ENCODE measurements around the gene MEI1. TPM values are rescaled to one million over a fixed set of nuclear protein-coding genes. Genes with fewer than 3 reads are reported as not detected.

MEI1 gene
- total RNA-seq, 2 donors from 2014 or later, result not detected

DNA sequence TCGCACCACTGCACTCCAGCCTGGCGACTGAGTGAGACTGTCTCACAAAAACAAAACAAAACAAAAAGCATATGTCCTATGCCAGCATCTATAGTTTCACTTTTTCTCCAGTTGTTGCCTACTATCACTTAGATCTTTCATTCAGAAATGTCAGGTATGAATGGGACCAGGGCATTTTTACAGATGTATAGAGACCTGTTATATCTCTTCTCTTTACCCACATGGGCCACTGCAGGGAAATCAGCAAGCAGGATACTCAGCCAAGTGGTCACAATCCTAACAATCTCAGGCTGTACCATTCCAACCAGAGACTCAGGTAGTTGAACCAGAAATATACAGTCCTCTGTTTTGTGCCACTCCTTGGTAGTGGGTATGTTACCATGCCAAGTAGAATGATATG, 117.6 kb downstream of the MEI1 start:
- Histone ChIP-seq H3K27me3 (no peaks in the 10 kb centered on the region), H3K4me3 (no peak overlapping the region), H3K4me1 (no peaks in the 10 kb centered on the region), H3K27ac (no peak overlapping the region), H3K9me3 (no peaks in the 10 kb centered on the region), H3K36me3 (replicated peaks in 1 of 2; ENCODE audit: insufficient read depth in 1 of 2, low read depth in 2 of 2) (no peaks in the 10 kb centered on the region)
- intact Hi-C loops (cut with DNase I), result no loop called here
- no peak for TF ChIP-seq POLR2A (IDR thresholded peaks at IDR 0.05)
- TF ChIP-seq, protein P1, sequence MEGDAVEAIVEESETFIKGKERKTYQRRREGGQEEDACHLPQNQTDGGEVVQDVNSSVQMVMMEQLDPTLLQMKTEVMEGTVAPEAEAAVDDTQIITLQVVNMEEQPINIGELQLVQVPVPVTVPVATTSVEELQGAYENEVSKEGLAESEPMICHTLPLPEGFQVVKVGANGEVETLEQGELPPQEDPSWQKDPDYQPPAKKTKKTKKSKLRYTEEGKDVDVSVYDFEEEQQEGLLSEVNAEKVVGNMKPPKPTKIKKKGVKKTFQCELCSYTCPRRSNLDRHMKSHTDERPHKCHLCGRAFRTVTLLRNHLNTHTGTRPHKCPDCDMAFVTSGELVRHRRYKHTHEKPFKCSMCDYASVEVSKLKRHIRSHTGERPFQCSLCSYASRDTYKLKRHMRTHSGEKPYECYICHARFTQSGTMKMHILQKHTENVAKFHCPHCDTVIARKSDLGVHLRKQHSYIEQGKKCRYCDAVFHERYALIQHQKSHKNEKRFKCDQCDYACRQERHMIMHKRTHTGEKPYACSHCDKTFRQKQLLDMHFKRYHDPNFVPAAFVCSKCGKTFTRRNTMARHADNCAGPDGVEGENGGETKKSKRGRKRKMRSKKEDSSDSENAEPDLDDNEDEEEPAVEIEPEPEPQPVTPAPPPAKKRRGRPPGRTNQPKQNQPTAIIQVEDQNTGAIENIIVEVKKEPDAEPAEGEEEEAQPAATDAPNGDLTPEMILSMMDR (IDR thresholded peaks at IDR 0.05), result no peak
- ATAC-seq, result no peak
- WGBS, 2 donors, result 86 to 91% methylated on average over 2 of the region's 2 CpGs
- no peak for DNase-seq

DNA sequence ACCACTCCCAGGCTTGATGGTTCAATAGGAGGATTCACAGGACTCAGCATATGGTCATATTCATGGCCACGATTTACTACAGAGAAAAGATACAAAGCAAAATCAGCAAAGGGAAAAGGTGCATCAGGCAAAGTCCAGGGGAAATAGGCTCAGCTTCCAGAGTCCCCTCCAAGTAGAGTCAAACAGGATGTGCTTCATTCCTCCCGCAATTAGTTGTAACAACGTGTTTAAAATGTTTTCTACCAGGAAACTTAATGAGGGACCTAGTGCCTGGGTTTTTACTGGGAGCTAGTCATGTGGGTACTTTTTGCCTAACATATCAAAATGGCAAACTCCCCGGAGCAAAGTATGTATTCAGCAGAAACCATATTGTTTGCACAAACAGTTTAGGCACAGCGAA, 118.7 kb downstream of the MEI1 start:
- H3K27ac ChIP-seq, result no peak overlapping the region
- intact Hi-C loops (cut with DNase I), result no loop called here
- no peak overlapping the region for H3K4me3 ChIP-seq
- no peaks in the 10 kb centered on the region for H3K36me3 ChIP-seq (replicated peaks in 1 of 2; ENCODE audit: insufficient read depth in 1 of 2, low read depth in 2 of 2)
- H3K27me3 ChIP-seq, result no peaks in the 10 kb centered on the region
- no peak for TF ChIP-seq POLR2A (IDR thresholded peaks at IDR 0.05)
- TF ChIP-seq, protein P1 (IDR thresholded peaks at IDR 0.05), result no peak
- peaks cover 6% of the 10 kb centered on the region for H3K4me1 ChIP-seq
- 77 to 89% methylated on average over 5 of the region's 5 CpGs for WGBS, 2 donors
- no peak for DNase-seq
- no peak for ATAC-seq
- H3K9me3 ChIP-seq, result no peaks in the 10 kb centered on the region

DNA sequence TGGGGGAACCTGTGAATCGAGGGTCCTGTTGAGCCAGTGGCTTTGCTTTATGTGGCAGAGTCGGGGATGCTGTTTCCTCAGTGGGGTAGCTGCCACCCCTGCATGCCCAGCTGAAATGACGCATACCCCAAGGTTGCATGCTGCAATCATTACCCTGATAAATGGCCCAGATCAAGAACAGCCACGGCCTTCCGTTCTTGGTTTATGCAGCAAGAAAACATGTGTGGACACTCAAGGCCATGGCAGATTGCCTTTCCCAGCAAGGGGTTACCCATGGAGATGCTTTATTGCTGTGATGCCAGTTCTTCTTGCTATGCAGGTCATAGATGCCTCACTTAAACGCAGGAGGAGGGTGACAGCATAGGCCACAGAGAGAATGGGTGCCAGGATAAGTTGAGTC, 119.3 kb downstream of the MEI1 start:
- H3K27ac ChIP-seq, result no peak overlapping the region
- H3K27me3 ChIP-seq, result no peaks in the 10 kb centered on the region
- H3K9me3 ChIP-seq, result no peaks in the 10 kb centered on the region
- 62 to 71% methylated on average over 6 of the region's 6 CpGs for WGBS, 2 donors
- intact Hi-C loops (cut with DNase I), result no loop called here
- ATAC-seq, result no peak
- H3K36me3 ChIP-seq (replicated peaks in 1 of 2; ENCODE audit: insufficient read depth in 1 of 2, low read depth in 2 of 2), result no peaks in the 10 kb centered on the region
- no peak overlapping the region for H3K4me3 ChIP-seq
- no peak for DNase-seq
- TF ChIP-seq, protein P1 (IDR thresholded peaks at IDR 0.05), result no peak
- no peak for TF ChIP-seq POLR2A (IDR thresholded peaks at IDR 0.05)
- H3K4me1 ChIP-seq, result peaks cover 9% of the 10 kb centered on the region

DNA sequence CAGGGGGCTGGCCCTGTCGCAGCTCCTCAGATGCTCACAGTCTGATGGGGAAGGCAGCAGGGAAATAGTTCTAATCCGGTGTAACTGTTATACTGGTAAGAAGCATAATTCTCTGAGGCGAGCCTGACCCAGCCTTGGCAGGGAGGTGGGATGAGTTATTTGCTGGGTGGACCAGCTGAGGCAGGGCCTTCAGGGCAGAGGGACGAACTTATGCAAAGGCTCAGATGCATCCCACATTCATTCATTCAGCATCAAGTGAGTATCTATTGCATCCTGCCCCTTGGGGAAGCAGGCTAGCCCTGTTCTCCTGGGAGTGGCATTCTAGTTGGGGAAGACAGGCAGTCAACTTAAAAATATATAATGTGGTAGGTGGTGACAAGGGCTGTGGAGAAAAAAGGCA, 120.0 kb downstream of the MEI1 start:
- no peaks in the 10 kb centered on the region for H3K9me3 ChIP-seq
- ATAC-seq (no peak), DNase-seq (no peak)
- intact Hi-C loops (cut with DNase I), result no loop called here
- no peaks in the 10 kb centered on the region for H3K27me3 ChIP-seq
- TF ChIP-seq, protein P1 (IDR thresholded peaks at IDR 0.05), result no peak
- TF ChIP-seq POLR2A (IDR thresholded peaks at IDR 0.05), result no peak
- H3K4me1 ChIP-seq, result peaks cover 9% of the 10 kb centered on the region
- H3K36me3 ChIP-seq (replicated peaks in 1 of 2; ENCODE audit: insufficient read depth in 1 of 2, low read depth in 2 of 2), result no peaks in the 10 kb centered on the region
- H3K4me3 ChIP-seq, result no peak overlapping the region
- H3K27ac ChIP-seq, result no peak overlapping the region
- 88 to 90% methylated on average over 4 of the region's 4 CpGs for WGBS, 2 donors

DNA sequence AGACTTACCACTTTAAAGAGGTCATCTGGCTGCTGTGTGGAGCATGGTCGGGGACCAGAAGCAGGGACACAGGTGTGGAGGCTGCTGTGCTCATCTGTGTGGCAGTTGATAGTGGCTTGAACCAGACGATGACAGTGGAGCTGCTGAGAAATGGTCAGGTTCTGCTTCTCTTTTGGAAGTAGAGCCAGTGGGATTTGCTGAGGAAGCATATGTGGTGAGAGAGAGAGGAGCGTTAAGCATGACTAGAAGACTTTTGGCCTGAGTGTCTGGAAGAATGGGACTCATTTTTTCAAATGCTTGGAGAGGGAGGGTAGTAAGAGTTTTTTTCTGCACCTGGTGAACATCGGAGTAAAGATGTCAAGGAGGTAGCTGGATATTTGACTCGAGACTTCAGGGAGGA, 121.1 kb downstream of the MEI1 start:
- Histone ChIP-seq H3K4me3 (no peak overlapping the region), H3K27me3 (no peaks in the 10 kb centered on the region), H3K4me1 (peaks cover 9% of the 10 kb centered on the region), H3K9me3 (no peaks in the 10 kb centered on the region), H3K36me3 (replicated peaks in 1 of 2; ENCODE audit: insufficient read depth in 1 of 2, low read depth in 2 of 2) (no peaks in the 10 kb centered on the region), H3K27ac (no peak overlapping the region)
- intact Hi-C loops (cut with DNase I), result loop anchor here (5.0 kb wide), 1 partner anchor 122 kb away; no protein-coding TSS in a partner anchor
- DNase-seq (no peak), ATAC-seq (no peak)
- TF ChIP-seq, protein P1 (IDR thresholded peaks at IDR 0.05), result no peak
- no peak for TF ChIP-seq POLR2A (IDR thresholded peaks at IDR 0.05)
- 72 to 83% methylated on average over 5 of the region's 5 CpGs for WGBS, 2 donors
